Prostate gland (tissue), 2 donors: ENCODE measurements around the gene NABP1.

Experiments used
- POLR2A ChIP-seq: fragments of 450-650 bp; IDR thresholded peaks from one replicate; pipeline ENCODE4 v1.6.1; 2016; ENCODE audit warnings: antibody characterized with exemption, mild to moderate bottlenecking
- POLR2AphosphoS5 ChIP-seq: sonication (generic); formaldehyde crosslinking; IDR thresholded peaks from one replicate; pipeline ENCODE4 v1.6.1; 2017; ENCODE audit warnings: antibody characterized with exemption
- TF ChIP-seq, protein P1 (sequence below), 4 experiments: fragments of 200-600 bp in 2 of 4; fragments of 450-650 bp in 2 of 4; sonication (generic) in 2 of 4; IDR thresholded peaks; 1 replicate in 3 of 4; 2 replicates in 1 of 4; pipeline ENCODE4 v1.5.1; 2016 to 2019; ENCODE audit warnings: antibody characterized with exemption in 4 of 4, mild to moderate bottlenecking in 2 of 4, moderate library complexity in 2 of 4

DNA sequence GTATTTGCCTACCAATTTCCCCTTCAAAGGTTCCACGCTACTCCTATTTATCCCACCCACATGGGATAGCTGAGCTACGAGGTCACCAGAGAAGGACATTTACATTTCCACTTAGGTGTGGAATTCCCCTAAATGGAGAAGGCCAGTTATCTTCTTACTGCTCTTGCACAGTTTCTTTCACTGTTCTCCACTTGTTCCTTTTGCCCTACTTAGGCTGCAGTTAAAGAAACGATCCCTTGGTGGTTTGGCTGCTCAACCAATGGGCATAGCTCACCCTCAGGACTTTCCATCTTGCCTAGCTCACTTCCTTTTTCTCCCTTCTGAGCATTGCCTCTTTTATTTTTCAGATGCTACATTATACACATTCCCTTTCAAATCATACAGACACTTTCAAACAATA is 11.2 kb upstream of the NABP1 start:
- TF ChIP-seq, protein P1, sequence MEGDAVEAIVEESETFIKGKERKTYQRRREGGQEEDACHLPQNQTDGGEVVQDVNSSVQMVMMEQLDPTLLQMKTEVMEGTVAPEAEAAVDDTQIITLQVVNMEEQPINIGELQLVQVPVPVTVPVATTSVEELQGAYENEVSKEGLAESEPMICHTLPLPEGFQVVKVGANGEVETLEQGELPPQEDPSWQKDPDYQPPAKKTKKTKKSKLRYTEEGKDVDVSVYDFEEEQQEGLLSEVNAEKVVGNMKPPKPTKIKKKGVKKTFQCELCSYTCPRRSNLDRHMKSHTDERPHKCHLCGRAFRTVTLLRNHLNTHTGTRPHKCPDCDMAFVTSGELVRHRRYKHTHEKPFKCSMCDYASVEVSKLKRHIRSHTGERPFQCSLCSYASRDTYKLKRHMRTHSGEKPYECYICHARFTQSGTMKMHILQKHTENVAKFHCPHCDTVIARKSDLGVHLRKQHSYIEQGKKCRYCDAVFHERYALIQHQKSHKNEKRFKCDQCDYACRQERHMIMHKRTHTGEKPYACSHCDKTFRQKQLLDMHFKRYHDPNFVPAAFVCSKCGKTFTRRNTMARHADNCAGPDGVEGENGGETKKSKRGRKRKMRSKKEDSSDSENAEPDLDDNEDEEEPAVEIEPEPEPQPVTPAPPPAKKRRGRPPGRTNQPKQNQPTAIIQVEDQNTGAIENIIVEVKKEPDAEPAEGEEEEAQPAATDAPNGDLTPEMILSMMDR (IDR thresholded peaks at IDR 0.05): no peak
- TF ChIP-seq POLR2AphosphoS5 (no peak), POLR2A (no peak)
